D341Med (cell line): ENCODE data around the gene UGT1A10.
"Not testable (repeated sequence)": the region's sequence is repeated elsewhere in the genome, so short reads cannot be mapped to it uniquely, and the experiment has no call there.

Experiments
- DNase-seq: peaks from one replicate; pipeline ENCODE4 v3.0.0; 2012; ENCODE audit warnings: low spot score

UGT1A10 gene

DNA sequence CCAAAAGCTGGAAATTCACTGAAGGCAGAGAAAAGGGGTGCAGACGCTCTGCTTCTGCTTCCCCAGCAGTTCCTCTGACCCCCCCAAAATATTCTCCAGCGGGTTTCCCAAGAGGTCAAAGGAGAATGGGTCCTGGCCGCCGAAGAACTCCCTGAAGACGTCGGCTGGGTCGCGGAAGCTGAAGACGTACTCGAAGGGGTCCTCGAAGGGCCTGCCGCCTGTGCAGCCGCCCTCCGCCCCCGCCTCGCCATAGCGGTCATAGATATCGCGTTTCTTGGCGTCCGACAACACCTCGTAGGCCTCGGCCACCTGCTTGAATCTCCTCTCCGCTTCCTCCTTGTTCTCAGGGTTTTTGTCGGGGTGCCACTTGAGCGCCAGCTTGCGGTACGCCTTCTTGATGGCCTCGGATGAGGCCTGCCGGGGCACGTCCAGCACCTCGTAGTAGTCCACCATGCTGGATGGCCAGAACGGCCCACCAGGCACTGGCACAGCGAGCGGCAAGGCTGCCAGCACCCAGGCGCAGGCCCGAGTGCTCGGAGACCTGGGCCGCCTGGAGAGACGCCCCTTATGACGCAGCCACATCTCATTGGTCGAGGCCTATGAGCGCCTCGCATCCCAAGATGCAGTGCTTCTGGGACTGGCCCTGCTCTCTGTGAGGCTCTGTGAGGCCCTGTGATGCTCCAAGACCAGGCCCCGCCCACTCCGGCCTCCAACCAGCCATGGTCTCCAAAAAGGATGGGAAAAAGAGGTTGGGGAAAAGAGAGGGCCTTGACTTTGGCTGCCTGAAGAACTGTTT, 107.4 kb downstream of the UGT1A10 start:
- DNase-seq = no peak

GRCh38 chr2:233745073-233745755, 109.0 kb downstream of the UGT1A10 start:
- DNase-seq = no peak

GRCh38 chr2:233745838-233746237, 109.6 kb downstream of the UGT1A10 start:
- DNase-seq = not testable (repeated sequence)

GRCh38 chr2:233746475-233747282, 110.4 kb downstream of the UGT1A10 start:
- DNase-seq = no peak

DNA sequence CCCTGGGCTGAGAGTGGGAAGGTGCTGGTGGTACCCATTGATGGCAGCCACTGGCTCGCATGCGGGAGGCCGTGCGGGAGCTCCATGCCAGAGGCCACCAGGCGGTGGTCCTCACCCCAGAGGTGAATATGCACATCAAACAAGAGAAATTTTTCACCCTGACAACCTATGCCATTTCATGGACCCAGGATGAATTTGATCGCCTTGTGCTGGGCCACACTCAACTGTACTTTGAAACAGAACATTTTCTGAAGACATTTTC, 111.0 kb downstream of the UGT1A10 start:
- no peak for DNase-seq

DNA sequence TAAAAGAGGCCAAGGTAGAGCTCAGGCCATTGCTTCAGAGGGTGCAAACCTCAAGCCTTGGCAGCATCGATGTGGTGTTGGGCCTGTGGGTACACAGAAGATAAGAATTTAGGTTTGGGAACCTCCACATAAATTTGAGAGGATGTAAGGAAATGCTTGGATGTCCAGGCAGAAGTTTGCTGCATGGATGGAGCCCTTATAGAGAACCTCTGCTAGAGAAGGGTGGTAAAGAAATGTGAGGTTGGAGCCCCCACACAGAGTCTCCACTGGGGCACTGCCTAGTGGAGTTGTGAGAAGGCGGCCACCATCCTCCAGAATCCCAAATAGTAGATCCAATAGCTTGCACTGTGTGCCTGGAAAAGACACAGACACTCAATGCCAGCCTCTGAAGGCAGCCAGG, 114.4 kb downstream of the UGT1A10 start:
- not testable (repeated sequence) for DNase-seq

DNA sequence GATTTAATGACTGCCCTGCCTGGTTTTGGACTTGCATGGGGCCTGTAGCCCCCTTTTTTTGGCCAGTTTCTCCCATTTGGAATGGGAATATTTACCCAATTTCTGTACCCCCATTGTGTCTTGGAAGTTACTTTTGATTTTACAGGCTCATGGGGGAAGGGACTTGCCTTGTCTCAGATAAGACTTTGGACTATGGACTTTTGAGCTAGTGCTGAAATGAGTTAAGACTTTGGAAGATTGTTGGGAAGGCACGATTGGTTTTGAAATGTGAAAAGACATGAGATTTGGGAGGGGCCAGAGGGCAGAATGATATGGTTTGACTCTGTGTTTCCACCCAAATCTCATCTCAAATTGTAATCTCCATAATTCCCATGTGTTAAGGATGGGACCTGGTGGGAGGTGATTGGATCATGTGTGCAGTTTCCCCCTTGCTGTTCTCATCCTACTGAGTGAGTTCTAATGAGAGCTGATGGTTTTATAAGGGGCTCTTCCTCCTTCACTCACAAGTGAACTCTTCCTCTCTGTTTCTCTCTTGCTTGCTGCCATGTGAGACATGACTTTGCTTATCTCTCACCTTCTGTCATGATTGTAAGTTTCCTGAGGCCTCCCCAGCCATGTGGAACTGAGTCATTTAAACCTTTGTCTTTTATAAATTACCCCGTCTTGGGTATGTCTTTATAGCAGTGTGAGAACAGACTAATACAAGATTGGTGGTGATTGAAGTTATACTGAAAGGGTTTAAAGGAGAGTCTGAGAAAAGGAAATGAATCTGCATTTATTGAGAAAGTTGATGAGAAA, 115.2 kb downstream of the UGT1A10 start:
- DNase-seq = not testable (repeated sequence)

- DNase-seq = no peak
Measured at GRCh38 chr2:233754872-233755611, 118.8 kb downstream of the UGT1A10 start.

GRCh38 chr2:233756429-233757081, 120.3 kb downstream of the UGT1A10 start:
- DNase-seq = no peak

- DNase-seq = no peak
Measured at GRCh38 chr2:233758141-233758540, 121.9 kb downstream of the UGT1A10 start.

GRCh38 chr2:233758849-233759248, 122.6 kb downstream of the UGT1A10 start:
- no peak for DNase-seq

GRCh38 chr2:233760043-233760442, 123.8 kb downstream of the UGT1A10 start, which contains the start of gene UGT1A1:
Gene UGT1A1, plus strand, starts transcription at chr2:233760270. Its CDS starts 18 bp downstream, at chr2:233760288.
- DNase-seq = no peak

DNA sequence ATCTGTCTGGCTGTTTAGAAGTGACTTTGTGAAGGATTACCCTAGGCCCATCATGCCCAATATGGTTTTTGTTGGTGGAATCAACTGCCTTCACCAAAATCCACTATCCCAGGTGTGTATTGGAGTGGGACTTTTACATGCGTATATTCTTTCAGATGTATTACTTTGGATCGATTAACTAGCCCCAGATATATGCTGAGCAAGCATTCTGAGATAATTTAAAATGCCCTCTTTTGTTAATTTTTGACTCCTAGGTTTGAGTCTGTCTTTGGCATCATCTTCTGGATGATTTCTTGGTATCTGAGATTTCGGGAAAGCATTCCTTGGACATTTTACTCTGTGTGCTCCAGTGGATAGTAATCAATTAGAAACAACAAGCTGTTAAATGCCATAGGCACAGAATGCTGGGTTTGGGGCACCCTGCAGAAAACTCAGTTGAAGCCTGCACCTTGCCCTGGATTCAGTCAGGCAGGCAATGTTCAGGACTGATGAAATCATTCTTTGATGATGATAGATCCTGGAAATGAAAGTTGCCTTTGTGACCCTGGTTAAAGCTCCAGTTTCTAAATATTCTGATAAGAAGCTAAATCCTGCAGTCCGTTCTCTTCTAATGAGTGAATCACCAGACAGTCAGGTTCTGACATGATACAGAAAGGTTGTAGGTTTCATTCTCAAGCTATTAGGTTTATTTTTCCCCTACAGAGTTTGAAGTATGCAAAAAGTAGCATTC, 125.0 kb downstream of the UGT1A10 start:
- DNase-seq = no peak

GRCh38 chr2:233764264-233764663, 128.0 kb downstream of the UGT1A10 start:
- DNase-seq = no peak

- DNase-seq = no peak
Measured at GRCh38 chr2:233764761-233765160, 128.5 kb downstream of the UGT1A10 start.

DNA sequence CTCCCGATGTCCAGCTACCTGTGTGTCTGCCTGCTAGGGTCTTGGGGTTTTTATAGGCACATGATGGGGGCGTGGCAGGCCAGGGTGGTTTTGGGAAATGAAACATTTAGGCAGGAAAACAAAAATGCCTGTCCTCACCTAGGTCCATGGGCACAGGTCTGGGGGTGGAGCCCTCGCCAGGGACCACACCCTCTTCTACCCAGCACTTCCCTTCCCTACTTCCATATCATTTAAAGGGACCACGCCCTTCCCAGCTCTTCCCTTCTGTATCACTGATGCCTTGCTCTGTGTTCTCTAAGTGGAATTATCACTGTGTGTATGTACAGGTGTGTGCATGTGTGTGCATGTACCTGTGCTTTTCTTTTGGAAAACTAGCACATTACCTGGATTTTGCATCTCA, 130.2 kb downstream of the UGT1A10 start:
- no peak for DNase-seq

GRCh38 chr2:233768076-233768475, 131.8 kb downstream of the UGT1A10 start:
- DNase-seq = no peak

GRCh38 chr2:233769260-233769659, 133.0 kb downstream of the UGT1A10 start:
- no peak for DNase-seq

DNA sequence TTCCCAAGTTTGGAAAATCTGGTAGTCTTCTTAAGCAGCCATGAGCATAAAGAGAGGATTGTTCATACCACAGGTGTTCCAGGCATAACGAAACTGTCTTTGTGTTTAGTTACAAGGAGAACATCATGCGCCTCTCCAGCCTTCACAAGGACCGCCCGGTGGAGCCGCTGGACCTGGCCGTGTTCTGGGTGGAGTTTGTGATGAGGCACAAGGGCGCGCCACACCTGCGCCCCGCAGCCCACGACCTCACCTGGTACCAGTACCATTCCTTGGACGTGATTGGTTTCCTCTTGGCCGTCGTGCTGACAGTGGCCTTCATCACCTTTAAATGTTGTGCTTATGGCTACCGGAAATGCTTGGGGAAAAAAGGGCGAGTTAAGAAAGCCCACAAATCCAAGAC, 135.9 kb downstream of the UGT1A10 start:
- no peak for DNase-seq

GRCh38 chr2:233772583-233772982, 136.3 kb downstream of the UGT1A10 start:
- DNase-seq = no peak
